CD4-positive, alpha-beta T cell treated with Interleukin-12 subunit alpha and Interleukin-12 subunit beta, for 1 hour (primary cell): ENCODE results near the gene ACVR1B.

ENCODE experiments used
- DNase-seq: peaks from one replicate; pipeline ENCODE4 v3.0.0-alpha.2; 2020

The ACVR1B gene

DNA sequence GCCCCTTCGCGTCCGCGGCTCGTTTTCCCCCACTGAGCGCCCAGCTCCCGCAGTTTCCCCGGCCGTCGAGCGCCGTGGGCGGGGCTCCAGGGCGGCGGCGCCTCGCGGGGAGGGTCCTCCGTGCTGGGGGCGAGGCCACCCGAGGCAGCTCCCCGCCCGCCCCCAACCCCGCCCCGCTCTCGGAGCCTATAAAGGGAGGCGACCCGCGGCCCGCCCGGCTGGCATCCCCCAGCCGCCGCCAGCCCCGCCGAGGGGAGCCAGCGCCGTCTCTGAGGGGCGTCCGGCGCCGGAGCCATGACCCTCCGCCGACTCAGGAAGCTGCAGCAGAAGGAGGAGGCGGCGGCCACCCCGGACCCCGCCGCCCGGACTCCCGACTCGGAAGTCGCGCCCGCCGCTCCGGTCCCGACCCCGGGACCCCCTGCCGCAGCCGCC lies 55.2 kb downstream of the ACVR1B start, which contains the start of gene TAMALIN:
TAMALIN (plus strand) TSS at position 221 of the 432 bp plus-strand sequence; CDS start at position 295, 74 bp downstream.
- peak; percentile 88 for DNase-seq

DNA sequence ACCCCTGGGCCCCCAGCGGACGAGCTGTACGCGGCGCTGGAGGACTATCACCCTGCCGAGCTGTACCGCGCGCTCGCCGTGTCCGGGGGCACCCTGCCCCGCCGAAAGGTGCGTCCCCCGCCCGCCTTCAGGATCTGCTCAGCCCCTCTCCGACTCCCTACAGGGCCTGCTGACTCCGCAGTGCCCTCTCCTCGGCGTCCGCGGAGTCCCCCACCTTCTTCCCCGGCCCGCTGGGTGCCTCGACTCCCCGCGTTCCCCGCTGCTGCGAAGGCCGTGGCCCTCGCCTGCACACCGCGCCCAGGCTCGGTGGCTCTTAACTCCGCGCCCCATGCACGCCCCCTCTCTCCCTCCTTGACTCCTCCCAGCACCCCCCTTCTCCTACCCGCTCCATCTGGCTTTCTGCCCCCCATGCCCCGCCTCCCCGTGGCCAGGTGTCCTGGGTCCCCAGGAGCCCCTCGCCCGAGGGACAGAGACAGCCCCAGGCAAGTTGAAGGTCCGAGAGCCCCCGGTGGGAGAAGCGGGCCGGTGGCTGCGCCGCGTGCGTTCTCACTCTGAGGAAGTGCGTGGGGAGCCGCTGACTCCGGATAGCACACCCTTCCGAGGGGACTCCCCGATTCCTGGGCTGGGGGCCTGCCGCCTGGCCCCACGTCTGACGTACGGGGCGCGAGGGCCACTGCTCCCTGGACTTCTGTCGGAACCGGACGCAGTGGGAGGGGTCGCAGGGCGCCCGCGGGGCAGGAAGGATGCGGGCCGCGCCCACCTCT lies 55.8 kb downstream of the ACVR1B start:
- peak; percentile 72 for DNase-seq

DNA sequence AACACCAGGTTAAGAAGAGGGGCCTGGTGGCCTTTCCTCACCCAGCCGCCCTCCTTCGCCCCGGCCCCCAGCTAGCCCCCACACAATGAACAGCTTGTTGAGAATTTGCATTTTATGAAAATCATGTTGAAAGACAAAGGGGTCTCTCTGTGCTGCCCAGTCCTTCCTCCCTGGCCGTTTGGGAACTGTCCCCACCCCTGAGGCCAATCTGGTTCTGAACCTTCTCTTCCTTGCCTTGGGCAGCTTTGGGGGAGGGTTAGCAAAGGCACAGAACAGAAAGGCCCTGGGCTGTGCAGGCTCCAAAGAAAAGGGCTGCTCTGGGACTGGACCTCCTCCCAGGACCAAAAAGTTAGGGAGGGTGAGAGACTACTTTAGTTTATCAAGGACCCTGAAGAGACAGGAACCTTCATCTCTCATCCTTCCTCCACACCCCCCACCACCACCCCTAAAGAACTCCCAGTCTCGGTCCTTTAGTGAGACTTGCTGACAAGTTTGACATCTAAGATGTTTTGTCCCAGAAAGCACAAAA lies 56.5 kb downstream of the ACVR1B start:
- no peak for DNase-seq

DNA sequence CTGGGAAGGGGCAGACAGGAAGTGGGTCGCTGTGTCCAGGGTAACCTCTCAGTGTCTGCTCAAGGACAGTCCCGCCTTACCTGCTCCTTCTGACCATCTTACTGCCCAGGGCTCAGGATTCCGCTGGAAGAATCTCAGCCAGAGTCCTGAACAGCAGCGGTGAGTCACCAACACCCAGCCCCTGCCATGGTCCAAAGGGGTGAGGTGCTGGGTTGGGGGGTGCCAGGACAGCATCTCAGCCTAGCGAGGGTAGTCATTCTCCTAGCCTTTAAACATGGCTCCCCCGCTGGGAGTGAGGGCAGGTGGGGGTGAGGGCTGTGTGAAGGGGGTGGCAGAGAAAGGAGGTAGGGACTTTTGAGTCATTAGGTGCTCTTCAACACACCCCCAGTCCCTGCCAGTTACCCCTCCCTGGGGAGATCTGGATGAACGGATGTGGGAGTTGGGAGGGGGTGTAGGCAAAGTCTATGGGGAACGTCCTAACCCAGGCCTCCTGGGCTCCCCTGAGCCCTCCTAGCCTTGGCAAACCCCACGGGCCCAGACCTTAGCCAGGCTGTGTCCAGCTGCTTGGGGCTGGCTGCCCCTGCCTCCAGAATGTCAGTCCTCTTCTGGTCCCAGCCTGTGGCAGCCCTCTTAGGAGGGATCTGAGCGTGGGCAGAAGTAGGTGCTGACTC lies 57.7 kb downstream of the ACVR1B start:
- DNase-seq: no peak

DNA sequence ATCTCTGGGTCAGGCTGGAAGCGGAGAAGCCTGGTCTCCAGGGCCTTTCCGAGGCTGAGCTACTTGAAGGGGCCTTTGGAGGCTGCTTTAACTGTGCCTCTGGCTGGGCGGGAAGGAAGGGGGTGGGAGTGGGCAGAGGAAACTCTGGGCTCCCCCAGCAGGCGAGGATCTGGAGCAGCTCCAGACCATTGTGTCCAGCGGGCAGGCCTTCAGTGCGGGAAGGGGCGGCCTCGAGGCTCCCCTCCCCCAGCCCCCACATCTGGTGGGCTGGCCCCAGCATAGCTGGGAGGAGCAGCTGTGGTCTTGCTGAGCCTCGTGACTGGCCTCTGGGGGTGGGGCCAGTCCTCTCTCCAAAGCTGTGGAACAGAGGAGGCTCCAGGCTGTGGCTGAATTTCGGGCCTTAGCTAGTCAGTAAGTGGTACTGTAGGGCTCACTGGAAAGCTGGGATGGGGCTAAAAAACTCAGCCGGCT lies 58.7 kb downstream of the ACVR1B start:
- DNase-seq: no peak

DNA sequence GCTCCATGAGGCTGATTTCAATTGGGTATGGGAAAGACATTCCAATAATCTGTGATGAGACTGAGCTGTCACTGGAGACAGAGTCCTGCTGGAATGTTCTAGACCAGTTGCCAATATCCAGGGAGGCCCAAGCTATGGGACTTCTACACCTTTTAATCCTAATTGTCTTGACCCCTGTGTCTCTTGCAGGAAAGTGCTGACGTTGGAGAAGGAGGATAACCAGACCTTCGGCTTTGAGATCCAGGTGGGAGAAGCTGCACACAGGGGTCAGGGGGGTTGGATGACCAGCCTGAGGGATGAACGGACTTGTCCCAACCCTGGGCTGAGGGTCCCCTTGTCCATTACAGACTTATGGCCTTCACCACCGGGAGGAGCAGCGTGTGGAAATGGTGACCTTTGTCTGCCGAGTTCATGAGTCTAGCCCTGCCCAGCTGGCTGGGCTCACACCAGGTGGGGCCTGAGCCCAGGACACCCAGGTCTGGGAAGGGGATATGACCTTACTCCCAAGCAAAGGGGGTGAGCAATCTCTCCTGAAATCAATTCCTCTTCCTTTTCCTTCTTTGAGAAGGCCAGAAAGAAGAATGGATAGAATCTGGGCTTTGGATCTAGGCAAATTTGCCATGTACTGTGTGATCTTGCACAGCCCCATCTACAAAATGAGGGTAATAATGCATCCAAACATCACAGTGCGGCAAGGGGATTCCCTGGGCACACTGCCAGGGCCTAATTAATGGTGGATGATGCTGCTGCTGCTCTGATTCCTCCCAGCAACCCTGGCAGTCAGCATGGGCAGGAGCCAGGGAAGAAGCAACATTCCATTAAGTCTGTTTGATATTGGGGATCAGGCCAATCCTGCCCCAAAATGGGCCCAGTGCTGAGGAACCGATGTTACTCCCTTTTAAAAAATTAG lies 59.4 kb downstream of the ACVR1B start:
- no peak for DNase-seq

DNA sequence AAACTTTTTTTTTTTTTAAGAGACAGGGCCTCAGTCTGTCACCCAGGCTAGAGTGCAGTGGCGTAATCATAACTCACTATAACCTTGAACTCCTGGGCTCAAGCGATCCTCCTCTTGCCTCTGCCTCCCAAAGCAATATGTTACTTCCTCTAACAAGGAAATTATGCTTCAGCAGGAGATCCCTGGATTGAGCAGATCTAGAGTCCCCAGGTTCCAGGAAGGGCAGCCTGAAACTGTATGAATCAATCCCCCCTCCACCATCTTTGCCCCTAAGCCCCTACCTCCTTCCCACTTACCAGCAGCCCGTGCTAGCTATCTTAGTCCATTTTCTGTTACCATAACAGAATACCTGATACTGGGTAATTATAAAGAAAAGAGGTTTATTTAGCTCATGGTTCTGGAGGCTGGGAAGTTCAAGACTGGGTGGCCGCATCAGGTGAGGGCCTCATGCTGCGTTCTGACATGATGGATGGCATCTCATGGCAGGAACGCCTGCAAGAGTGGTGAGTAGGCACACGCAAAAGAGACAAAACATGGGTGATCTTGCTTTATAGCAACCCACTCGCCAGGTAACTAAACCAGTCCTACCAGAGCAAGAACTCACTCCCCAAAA lies 60.2 kb downstream of the ACVR1B start:
- no peak for DNase-seq

DNA sequence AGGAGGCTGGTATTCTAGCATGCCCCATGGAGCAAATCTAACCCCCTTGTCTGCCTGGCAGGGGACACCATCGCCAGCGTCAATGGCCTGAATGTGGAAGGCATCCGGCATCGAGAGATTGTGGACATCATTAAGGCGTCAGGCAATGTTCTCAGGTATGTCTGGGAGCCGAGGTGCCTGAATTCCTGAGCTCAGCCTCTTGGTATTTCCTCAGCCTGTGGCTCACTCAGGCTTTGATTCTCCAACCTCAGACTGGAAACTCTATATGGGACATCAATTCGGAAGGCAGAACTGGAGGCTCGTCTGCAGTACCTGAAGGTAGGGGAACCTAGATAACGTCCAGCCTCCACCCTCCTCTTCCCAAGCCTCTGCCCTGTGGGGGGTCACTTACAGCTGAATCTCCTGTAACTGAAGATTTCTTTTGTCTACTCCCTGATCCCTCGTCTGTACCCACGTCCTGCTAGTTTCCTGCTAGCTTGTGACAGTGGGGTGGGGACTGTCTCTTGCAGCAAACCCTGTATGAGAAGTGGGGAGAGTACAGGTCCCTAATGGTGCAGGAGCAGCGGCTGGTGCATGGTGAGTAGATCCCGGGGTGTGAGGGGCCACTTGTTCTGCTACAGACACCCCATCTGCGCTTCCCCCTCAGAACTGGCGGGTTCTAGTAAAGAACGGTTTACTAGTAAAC lies 62.3 kb downstream of the ACVR1B start:
- DNase-seq: no peak

DNA sequence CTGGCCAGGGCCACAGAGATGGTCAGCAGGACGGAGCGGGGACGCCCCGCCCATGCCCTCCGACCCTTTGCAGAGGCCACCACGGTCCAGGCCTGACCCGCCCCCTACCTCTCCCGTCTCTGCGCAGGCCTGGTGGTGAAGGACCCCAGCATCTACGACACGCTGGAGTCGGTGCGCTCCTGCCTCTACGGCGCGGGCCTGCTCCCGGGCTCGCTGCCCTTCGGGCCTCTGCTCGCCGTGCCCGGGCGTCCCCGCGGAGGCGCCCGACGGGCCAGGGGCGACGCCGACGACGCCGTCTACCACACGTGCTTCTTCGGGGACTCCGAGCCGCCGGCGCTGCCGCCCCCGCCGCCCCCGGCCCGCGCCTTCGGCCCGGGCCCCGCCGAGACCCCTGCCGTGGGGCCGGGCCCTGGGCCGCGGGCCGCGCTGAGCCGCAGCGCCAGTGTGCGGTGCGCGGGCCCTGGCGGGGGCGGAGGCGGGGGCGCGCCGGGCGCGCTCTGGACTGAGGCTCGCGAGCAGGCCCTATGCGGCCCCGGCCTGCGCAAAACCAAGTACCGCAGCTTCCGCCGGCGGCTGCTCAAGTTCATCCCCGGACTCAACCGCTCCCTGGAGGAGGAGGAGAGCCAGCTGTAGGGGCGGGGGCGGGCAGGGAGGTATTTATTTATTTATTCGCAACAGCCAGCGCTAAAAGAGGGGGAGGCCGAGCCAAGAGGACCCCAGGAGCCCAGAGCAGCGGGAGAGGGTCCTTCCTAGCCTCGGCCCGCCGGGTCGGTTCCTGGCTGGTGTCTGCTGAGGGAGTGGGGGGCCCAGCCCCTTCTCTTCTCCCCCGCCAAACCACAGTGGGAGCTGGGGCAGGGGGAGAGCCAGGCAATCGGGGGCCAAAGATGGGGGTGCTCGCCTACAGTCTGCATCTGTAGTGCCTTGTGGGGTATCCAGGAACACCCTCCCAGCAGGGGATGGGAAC lies 63.4 kb downstream of the ACVR1B start:
- no peak for DNase-seq

DNA sequence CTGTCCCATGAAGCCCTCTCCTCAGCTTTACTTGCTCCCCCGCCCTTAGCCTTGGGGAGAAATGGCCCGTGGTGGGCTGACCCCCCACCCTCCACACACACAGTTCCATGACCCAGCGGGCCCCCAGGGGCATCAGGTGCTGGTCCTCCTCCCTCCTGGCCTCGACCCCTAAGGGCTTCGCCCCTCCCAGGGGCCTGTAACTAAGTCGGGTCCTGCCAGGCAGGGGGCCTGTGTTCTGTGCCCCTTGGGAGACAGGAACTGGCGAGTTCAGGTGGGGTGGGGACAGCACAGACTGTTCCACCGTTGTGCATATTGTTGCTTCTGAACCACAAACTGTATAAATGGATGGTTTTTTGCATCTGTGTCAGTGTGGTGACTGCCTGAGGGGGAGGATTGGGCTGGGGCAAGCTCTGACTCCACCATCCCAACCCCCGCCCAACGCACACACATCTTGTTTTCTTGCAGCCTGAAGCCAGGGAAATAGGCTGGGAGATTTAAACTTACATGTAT lies 64.1 kb downstream of the ACVR1B start:
- no peak for DNase-seq

DNA sequence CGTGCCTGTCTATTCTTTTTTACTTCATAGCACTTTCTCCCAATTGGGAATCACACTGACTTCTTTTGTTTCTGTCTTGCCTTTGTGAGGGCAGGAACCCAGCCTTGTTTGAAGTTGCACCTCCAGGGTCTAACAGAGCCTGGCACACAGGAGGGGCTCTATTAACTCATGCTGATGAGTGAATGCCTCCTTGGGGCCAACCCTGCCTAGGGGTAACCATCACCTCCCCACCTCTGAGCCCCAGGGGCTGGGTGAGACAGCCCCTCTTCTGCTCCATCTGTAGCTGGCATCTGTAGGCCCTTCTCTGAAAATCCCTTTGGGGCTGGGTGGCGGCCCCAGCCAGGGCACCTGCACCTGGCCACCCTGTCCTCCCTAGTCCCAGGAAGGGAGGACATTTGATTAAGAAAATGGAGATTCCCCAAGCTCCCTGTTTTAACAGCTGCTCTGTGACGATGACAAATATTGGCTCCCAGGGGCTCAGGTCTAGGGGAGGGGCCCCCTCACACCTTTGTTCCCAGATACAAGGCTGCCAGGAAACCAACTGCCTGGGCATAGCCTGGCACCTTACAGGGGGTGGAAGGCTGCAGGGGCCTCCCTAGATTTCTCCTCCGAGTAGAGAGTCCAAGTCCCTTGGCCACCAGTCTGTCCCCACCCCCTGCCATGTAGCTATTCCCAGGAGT lies 67.1 kb downstream of the ACVR1B start:
- DNase-seq: no peak

DNA sequence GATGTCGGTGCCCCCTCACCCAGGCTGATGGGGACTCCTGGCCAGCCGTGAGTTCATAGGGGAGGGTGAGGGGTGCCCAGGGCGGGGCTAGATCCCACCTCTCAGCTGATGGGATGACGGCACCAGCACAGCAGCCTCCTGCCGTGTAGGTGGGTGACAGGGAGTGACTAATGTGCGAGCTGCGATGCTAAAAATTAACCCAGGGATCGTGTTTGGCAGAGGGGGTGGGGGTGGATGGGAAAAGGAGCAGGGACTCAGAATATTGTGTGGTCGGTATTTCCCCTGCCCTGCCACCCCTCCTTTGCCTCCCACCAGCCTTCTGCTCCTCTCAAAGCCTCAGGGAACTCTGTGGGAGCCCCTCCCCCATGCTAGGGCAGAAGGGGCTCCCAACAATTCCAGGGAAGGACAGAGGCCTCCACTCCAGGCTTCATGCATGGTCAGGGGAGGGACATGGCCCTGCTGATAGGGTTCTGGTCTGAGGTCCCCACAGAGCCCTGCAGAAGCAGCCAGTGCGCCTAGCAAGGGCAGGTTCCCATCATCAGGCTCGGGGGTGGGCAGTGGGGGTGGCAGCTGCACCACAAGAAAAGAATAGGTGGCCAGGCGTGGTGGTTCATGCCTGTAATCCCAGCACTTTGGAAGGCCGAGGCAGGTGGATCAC lies 67.7 kb downstream of the ACVR1B start:
- DNase-seq: no peak

DNA sequence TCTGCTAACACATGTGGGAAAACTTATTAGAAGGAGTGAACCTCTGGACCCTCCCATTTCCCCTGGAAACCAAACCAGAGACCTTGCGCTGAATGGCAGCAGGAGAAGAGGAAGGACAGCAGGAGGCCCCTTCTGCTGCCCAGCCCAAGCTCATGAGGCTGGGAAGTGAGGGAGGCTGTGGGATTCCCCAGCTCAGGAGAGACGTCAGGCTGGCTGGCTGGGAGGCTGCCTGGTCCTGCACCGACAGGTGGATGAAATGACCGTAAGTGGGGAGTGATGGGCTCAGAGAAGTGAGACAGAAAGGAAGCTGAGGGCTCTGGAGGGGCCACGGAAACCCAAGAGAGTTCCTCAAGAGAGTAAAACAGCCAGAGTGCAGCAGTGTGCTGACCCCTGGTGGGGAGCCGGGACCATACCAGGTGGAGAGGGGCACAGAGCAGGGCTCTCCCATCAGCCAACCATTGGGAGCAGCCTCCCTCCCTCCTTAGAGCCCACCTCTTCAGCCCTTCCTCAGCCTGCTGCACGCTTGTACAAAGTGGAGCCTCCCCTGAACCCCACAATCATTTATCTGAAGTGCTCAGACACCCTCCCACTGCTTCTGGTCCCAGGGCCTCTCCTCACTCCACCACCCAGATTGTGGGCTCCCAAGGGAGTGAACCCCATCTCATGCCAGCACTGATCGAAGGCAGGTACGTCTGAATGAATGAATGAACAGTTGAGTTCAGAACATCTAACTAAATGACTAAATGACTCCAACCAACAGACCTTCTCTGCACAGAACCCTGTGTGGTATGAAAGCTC lies 69.2 kb downstream of the ACVR1B start:
- peak; percentile 74 for DNase-seq

DNA sequence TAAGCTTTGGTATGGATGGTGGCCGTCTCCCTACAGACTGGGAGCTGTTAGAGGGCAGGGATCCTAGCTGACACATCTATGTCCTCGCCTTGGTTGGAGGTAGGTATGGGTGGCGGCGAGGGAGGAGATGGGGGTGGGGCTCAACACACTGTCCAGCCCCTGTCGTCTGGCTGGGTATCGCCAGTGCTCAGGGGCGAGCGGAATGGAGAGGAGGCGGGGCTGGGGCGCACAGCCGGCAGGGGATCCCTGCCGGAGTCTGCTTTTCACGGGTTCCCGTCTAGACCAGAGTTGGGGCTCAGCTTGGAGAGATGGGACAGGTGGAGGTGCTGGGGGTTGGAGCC lies 71.3 kb downstream of the ACVR1B start:
- DNase-seq: no peak

DNA sequence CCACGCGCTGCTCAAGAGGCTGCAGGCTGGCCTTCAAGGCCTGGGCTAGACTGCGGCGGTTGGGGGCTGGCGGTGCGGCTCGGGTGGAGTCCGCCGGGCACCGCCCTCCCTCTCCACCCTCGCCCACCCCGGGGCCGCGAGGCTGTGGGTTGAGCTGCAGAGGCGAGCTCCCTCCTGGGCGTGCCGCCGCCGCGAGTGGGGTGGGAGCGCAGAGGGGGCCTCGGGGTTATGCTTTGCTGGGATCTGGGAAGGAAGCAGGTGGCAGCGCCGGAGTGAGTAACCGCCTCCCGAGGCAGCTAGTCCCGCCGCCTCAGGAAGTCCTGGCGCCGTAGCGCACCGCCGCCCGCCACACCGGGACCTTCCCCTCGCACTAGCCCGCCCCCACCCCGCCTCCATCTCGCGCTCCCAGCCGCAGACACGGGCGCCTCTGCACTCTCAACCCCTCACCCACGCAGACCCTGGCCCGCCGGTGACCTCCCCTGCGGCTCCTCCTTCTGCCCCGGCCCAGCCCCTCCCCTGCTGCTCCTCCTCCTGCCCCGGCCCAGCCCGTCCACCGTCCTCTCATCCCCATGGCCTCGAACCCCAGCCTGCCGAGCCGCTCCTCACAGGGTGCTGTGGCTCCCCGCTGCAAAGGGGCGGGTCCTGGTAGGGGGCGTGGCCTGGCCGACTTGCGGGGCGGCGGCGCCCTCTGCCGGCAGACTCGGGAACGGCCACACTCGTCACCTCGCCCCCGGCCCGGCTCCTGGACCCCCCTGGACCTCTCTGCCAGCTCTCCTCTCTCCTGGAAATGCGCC lies 71.9 kb downstream of the ACVR1B start:
- DNase-seq: peak; percentile 91

DNA sequence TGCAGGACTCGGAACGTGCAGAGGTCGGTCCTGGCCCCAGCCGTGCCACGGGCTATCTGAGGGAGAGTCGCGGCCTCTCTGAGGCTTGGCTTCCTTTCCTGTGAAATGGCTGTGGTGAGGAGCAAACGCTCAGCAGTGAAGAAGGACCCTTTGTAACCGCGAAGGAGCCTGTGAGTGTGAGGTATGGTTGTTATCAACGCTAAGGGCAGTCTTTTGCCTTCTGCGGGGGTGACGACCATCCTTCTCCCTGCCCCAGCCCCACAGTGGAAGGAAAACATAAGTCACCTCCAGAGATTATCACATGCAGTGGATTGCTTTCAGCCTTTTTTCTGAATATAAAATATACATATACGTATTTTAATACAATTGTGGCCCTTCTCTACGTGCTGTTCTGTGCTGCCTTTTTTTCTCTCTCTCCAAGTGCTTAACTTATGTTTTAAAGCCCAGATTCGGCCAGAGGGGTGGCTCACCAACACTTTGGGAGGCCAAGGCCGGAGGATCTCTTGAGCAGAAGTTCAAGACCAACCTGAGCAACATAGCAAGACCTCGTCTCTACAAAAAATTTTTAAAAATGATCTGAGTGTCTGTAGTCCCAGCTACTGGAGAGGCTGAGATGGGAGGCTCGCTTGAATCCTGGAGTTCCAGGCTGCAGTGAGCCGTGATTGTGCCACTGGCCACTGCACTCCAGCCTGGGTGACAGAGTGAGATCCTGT lies 72.6 kb downstream of the ACVR1B start:
- DNase-seq: no peak

DNA sequence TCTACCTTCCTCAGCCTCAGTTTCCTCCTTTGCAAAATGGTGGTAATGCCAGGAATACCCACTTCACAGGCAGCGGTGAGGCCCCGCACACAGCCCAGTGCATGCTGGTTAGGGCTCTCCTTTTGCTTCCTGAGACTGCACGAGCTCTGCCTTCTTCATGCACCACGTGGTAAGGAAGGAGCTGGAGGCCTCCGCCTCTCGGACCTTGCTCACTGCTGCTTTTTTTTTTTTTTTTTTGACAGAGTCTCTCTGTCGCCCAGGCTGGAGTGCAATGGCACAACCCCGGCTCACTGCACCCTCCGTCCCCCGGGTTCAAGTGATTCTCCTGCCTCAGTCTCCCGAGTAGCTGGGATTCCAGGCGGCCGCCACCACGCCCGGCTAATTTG lies 73.3 kb downstream of the ACVR1B start:
- no peak for DNase-seq
